DND-41 (cell line): Measurements from ENCODE around the gene RPS6KB2.

Experiments
- EZH2 ChIP-seq: IDR thresholded peaks from 3 replicates; pipeline ENCODE4 v1.6.1; 2012; ENCODE audit warnings: borderline replicate concordance, low read depth, mild to moderate bottlenecking, moderate library complexity, low read length, inconsistent platforms; ENCODE audit not compliant: severe bottlenecking
- TF ChIP-seq, protein P1 (sequence below): IDR thresholded peaks from 2 replicates; pipeline ENCODE4 v1.5.1; 2012; ENCODE audit warnings: borderline replicate concordance, low read length, moderate library complexity, mild to moderate bottlenecking; ENCODE audit not compliant: poor library complexity, severe bottlenecking; ENCODE audit errors: extremely low read depth

DNA sequence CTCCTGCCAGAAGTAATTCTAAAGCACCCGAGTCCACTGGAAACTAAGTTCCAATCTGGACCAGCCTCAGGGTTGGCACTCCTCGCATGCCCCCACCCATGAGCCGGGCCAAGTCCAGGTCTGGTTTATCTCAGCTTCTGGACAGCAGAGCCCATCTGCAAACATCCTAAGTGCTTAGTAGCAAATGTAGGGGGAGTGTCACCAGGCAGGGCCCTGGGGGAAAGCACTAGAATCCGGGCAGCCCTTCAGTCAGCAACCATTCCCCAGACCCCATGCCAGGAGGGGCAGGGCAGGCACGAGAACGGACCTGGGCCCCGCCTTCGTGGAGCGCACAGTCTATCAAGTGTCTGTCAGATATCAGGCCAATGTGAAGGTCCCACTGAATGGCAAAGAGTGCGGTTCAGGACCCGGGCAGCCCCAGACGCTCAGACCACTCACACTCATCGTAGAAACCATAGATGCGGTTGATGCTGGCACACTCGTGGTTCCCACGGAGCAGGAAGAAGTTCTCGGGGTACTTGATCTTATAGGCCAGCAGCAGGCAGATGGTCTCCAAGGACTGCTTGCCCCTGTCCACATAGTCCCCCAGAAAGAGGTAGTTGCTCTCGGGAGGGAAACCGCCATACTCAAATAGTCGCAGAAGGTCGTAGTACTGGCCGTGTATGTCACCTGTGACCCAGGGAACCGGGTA is 27.9 kb upstream of the RPS6KB2 start:
- TF ChIP-seq, protein P1, sequence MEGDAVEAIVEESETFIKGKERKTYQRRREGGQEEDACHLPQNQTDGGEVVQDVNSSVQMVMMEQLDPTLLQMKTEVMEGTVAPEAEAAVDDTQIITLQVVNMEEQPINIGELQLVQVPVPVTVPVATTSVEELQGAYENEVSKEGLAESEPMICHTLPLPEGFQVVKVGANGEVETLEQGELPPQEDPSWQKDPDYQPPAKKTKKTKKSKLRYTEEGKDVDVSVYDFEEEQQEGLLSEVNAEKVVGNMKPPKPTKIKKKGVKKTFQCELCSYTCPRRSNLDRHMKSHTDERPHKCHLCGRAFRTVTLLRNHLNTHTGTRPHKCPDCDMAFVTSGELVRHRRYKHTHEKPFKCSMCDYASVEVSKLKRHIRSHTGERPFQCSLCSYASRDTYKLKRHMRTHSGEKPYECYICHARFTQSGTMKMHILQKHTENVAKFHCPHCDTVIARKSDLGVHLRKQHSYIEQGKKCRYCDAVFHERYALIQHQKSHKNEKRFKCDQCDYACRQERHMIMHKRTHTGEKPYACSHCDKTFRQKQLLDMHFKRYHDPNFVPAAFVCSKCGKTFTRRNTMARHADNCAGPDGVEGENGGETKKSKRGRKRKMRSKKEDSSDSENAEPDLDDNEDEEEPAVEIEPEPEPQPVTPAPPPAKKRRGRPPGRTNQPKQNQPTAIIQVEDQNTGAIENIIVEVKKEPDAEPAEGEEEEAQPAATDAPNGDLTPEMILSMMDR, result no peak
- no peak for TF ChIP-seq EZH2
